ENCODE results near the gene SPOPL. TPM values are rescaled to one million over a fixed set of nuclear protein-coding genes. Genes with fewer than 3 reads are reported as not detected.
"Not testable (repeated sequence)": the region's sequence is repeated elsewhere in the genome, so short reads cannot be mapped to it uniquely, and the experiment has no call there.

SPOPL gene
- total RNA-seq, 1 experiment from 2014 or later: 6.0 TPM

GRCh38 chr2:138518860-138519259 lies 17.3 kb downstream of the SPOPL start:
- DNase-seq (ENCODE audit: low spot score): no peak
- in situ Hi-C loops (cut with HindIII; ENCODE audit: low sequenced_read_pairs): no loop called here

GRCh38 chr2:138521821-138522220 lies 20.3 kb downstream of the SPOPL start:
- in situ Hi-C loops (cut with HindIII; ENCODE audit: low sequenced_read_pairs): no loop called here
- no peak for DNase-seq (ENCODE audit: low spot score)

- in situ Hi-C loops (cut with HindIII; ENCODE audit: low sequenced_read_pairs): no loop called here
- no peak for DNase-seq (ENCODE audit: low spot score)
These were observed 21.0 kb downstream of the SPOPL start for GRCh38 chr2:138522556-138522955.

DNA sequence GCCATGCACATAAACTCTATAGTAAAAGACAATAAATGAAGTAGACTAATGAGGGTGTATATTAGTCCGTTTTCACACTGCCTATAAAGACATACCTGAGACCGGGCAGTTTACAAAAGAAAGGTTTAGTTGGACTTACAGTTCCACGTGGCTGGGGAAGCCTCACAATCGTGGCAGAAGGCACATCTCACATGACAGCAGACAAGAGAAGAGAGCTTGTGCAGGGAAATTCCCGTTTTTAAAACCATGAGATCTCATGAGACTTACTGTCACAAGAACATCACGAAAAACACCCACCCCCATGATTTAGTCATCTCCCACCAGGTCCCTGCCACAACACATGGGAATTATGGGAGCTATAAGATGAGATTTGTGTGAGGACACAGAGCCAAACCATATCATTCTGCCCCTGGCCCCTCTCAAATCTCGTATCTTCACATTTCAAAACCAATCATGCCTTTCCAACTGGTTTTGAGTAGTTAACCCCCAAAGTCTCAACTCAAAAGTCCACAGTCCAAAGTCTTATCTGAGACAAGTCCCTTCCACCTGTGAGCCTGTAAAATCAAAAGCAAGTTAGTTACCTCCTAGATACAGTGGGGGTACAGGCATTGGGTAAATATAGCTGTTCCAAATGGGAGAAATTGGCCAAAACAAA lies 21.6 kb downstream of the SPOPL start:
- in situ Hi-C loops (cut with HindIII; ENCODE audit: low sequenced_read_pairs); DNase-seq (ENCODE audit: low spot score): not testable (repeated sequence)

GRCh38 chr2:138523673-138524042 lies 22.1 kb downstream of the SPOPL start:
- in situ Hi-C loops (cut with HindIII; ENCODE audit: low sequenced_read_pairs): not testable (repeated sequence)

DNA sequence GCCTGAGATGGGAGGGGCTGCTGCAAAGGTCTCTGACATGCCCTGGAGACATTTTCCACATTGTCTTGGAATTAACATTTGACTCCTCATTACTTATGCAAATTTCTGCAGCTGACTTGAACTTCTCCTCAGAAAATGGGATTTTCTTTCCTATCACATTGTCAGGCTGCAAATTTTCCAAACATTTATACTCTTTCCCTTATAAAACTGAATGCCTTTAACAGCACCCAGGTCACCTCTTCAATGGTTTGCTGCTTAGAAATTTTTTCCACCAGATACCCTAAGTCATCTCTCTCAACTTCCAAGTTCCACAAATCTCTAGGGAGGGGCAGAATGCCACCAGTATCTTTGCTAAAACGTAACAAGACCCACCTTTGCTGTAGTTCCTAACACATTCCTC lies 22.8 kb downstream of the SPOPL start:
- in situ Hi-C loops (cut with HindIII; ENCODE audit: low sequenced_read_pairs); DNase-seq (ENCODE audit: low spot score): not testable (repeated sequence)

More at GRCh38 chr2:138523673-138524042, 22.1 kb downstream of the SPOPL start:
- DNase-seq (ENCODE audit: low spot score): not testable (repeated sequence)

GRCh38 chr2:138531913-138532312 lies 30.3 kb downstream of the SPOPL start:
- in situ Hi-C loops (cut with HindIII; ENCODE audit: low sequenced_read_pairs): no loop called here

DNA sequence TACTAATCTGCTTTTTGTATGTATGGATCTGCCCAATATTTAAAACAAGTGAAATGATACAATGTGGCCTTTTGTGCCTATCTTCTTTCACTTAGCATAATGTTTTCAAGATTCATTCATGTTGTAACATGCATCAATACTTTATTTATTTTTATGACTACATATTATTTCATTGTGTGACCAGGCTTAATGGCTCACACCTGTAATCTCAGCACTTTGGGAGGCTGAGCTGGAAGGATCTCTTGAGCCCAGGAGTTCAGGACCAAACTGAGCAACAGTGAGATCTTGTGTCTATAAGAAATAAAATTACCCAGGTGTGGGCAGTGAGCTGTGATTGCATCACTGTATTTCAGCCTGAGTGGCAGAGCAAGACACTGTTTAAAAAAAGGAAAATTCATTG lies 33.2 kb downstream of the SPOPL start:
- in situ Hi-C loops (cut with HindIII; ENCODE audit: low sequenced_read_pairs): no loop called here
- no peak for DNase-seq (ENCODE audit: low spot score)

More at GRCh38 chr2:138531913-138532312, 30.3 kb downstream of the SPOPL start:
- DNase-seq (ENCODE audit: low spot score): no peak

- no peak for DNase-seq (ENCODE audit: low spot score)
These were observed 34.7 kb downstream of the SPOPL start for GRCh38 chr2:138536302-138536701.

GRCh38 chr2:138536740-138537139 lies 35.2 kb downstream of the SPOPL start:
- in situ Hi-C loops (cut with HindIII; ENCODE audit: low sequenced_read_pairs): no loop called here
- no peak for DNase-seq (ENCODE audit: low spot score)

More at GRCh38 chr2:138536302-138536701, 34.7 kb downstream of the SPOPL start:
- in situ Hi-C loops (cut with HindIII; ENCODE audit: low sequenced_read_pairs): no loop called here

GRCh38 chr2:138537170-138537915 lies 35.8 kb downstream of the SPOPL start:
- DNase-seq (ENCODE audit: low spot score): no peak

GRCh38 chr2:138544206-138544605 lies 42.6 kb downstream of the SPOPL start:
- in situ Hi-C loops (cut with HindIII; ENCODE audit: low sequenced_read_pairs): not testable (repeated sequence)

More at GRCh38 chr2:138537170-138537915, 35.8 kb downstream of the SPOPL start:
- in situ Hi-C loops (cut with HindIII; ENCODE audit: low sequenced_read_pairs): no loop called here

GRCh38 chr2:138548796-138549195 lies 47.2 kb downstream of the SPOPL start:
- in situ Hi-C loops (cut with HindIII; ENCODE audit: low sequenced_read_pairs): no loop called here
- DNase-seq (ENCODE audit: low spot score): no peak

More at GRCh38 chr2:138544206-138544605, 42.6 kb downstream of the SPOPL start:
- not testable (repeated sequence) for DNase-seq (ENCODE audit: low spot score)

- in situ Hi-C loops (cut with HindIII; ENCODE audit: low sequenced_read_pairs): no loop called here
- DNase-seq (ENCODE audit: low spot score): no peak
These were observed 48.6 kb downstream of the SPOPL start for GRCh38 chr2:138550172-138550571.

GRCh38 chr2:138550670-138551287 lies 49.2 kb downstream of the SPOPL start:
- in situ Hi-C loops (cut with HindIII; ENCODE audit: low sequenced_read_pairs): no loop called here

DNA sequence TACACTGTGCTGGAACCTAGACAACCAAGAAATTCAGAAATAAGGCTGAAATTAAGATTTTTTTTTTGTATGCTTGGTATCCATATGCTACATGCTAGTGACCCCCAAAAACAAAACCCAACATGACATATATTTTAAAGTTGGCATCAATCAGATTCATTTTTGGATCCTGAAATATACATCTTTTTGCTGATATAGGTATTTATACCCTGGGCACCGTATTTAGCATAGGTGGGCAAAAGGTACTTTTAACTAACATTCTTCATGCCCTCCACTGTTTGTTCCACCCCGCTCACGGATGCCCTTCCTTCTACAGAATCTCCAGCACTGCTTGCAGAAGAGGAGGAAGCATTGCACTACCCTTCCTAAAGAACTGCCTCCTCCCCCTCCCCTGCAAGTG lies 52.6 kb downstream of the SPOPL start:
- in situ Hi-C loops (cut with HindIII; ENCODE audit: low sequenced_read_pairs): no loop called here

More at GRCh38 chr2:138550670-138551287, 49.2 kb downstream of the SPOPL start:
- no peak for DNase-seq (ENCODE audit: low spot score)

GRCh38 chr2:138559641-138560040 lies 58.1 kb downstream of the SPOPL start:
- DNase-seq (ENCODE audit: low spot score): no peak
- in situ Hi-C loops (cut with HindIII; ENCODE audit: low sequenced_read_pairs): no loop called here

More for the DNA sequence above, 52.6 kb downstream of the SPOPL start:
- no peak for DNase-seq (ENCODE audit: low spot score)

- in situ Hi-C loops (cut with HindIII; ENCODE audit: low sequenced_read_pairs): no loop called here
- no peak for DNase-seq (ENCODE audit: low spot score)
These were observed 63.1 kb downstream of the SPOPL start for GRCh38 chr2:138564586-138565229.

DNA sequence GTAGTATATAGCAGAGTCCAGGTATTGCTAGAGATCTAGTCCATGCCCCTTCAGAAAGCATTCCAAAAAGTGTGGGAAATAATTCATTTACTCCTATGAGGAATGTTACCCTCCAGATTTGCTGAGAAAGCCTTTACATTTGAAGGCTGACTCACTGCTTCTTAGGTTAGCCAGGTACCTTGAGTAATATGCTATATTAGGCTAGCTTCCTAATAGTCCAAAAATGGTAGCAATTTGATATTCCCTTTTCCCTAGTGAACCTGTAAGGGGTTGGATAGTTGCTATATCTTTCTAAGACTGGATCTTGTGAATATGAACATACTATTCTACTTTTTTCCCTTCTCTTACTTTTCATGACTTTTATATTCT lies 63.6 kb downstream of the SPOPL start:
- in situ Hi-C loops (cut with HindIII; ENCODE audit: low sequenced_read_pairs): no loop called here

DNA sequence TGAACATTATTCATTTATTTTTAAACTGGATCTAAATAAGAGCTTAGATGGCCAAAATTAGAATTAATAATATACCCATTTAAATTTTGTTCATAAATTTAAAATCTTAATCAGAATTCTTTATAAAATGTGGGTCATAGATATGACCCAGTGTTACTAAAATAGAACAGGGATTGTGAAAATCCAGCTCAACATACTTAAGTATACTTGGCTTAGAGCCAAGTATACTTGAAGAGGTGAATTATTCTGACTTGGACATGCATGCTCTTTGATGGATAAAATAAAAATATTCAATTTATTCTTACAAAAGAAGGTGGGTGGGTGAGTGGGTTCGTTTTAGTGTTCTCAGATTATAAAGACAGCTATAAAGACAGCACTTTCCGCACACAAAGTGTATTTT lies 70.7 kb downstream of the SPOPL start:
- in situ Hi-C loops (cut with HindIII; ENCODE audit: low sequenced_read_pairs): no loop called here
- DNase-seq (ENCODE audit: low spot score): no peak

More for the DNA sequence above, 63.6 kb downstream of the SPOPL start:
- DNase-seq (ENCODE audit: low spot score): no peak
